Measurements from ENCODE around the gene PDK3. TPM values are rescaled to one million over a fixed set of nuclear protein-coding genes. Genes with fewer than 3 reads are reported as not detected.

Gene PDK3
- 11.4 and 12.6 TPM in 2 replicates for total RNA-seq

DNA sequence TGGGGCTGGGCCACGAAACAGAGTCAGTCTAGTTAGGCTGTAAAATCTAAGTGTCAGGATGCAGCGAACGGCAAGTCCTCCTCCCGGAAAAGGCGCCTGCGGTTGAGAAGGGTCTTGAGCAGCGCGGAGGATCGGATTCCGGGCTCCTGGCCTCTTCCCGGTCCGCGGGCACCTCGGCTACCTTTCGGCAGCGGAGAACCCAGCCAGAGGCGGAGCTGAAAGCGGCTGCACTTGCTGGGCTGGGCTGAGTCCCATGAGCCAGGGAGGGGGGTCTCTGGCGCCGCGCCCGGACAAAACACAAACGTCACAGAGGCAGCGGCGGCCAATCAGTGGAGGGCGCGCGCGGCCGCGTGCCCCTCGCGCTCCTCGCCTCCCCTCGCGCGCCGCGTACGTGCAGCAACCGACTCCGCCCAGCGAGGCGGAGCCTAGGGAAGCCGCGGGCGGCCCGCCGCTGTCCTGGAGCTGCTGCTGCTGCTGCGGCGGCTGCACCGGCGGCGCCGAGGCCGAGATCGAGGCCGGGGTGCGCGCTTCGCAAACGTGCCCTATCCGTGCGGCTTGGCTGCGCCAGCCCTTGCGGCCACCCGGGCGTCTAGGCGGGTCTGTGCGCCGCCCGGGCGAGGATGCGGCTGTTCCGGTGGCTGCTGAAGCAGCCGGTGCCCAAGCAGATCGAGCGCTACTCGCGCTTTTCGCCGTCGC is at the start of gene PDK3:
Gene PDK3, plus strand, starts transcription at position 451 of the 696 bp plus-strand sequence. Its CDS starts 170 bp downstream, at position 621.

Other genes with a start within 250 kb of the PDK3 start
- 0.22 TPM in 1 of 2 replicates, not detected in the other for gene SUPT20HL2, start 151.2 kb upstream of the PDK3 start, total RNA-seq
- gene SUPT20HL1, start 104.6 kb upstream of the PDK3 start, total RNA-seq, result 0.11 and 0.12 TPM in 2 replicates
- 2.1 and 4.2 TPM in 2 replicates for gene PCYT1B, start 182.1 kb downstream of the PDK3 start, total RNA-seq
- gene POLA1, start 228.6 kb downstream of the PDK3 start, total RNA-seq, result 16.1 and 26.6 TPM in 2 replicates